HG03342 (cell line): Measurements from ENCODE around the gene SREK1.
"Not testable (repeated sequence)": the region's sequence is repeated elsewhere in the genome, so short reads cannot be mapped to it uniquely, and the experiment has no call there.

Experiments used
- ATAC-seq: cut with Tn5 transposase; IDR thresholded peaks from one replicate; pipeline ENCODE4 v1.9.1; 2021; ENCODE audit warnings: mild to moderate bottlenecking, moderate library complexity; ENCODE audit not compliant: unreplicated experiment

SREK1 gene

GRCh38 chr5:66213533-66213932, 69.4 kb downstream of the SREK1 start:
- no peak for ATAC-seq

DNA sequence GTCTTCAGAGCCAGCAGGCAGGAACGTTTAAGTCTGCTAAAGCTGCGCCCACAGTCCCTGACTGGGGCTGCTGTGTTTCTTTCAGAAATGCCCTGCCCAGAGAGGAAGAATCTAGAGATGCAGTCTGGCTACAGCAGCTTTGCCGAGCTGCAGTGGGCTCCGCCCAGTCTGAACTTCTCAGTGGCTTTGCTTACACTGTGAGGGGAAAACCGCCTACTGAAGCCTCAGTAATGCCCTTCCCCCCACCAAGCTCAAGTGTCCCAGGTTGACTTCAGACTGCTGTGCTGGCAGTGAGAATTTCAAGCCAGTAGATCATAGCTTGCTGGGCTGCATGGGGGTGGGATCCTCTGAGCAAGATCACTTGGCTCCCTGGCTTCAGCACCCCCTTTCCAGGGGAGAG, 78.4 kb downstream of the SREK1 start:
- ATAC-seq = no peak

DNA sequence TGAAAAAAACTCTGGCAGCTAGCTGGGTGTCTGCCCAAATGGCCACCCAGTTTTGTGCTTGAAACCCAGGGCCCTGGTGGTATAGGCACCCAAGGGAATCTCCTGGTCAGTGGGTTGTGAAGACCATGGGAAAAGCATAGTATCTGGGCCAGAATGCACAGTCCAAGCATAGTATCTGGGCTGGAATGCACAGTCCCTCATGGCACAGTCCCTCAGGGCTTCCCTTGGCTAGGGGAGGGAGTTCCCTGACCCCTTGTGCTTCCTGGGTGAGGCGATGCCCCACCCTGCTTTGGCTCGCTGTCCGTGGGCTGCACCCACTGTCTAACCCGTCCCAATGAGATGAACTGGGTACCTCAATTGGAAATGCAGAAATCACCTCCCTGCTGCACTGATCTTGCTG, 78.8 kb downstream of the SREK1 start:
- ATAC-seq = not testable (repeated sequence)

DNA sequence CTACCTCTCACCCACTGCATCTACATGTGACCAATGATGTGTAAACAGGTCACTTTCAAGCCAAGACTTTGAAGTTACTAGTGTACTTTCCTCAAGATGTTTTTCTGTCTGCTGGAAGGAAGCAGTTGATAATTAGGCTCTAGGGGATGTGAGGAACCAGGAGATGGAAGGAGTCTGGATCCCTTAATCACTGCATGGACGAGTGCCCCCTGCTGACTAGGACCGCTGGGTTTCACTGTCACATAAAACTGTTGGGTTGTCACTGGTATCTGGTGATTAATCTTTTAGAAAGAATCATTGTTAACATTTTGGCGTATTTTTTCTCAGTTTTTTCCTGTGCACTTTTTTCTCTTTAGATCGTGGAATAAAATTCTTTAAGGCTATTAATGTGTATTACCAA, 79.5 kb downstream of the SREK1 start:
- ATAC-seq = no peak

DNA sequence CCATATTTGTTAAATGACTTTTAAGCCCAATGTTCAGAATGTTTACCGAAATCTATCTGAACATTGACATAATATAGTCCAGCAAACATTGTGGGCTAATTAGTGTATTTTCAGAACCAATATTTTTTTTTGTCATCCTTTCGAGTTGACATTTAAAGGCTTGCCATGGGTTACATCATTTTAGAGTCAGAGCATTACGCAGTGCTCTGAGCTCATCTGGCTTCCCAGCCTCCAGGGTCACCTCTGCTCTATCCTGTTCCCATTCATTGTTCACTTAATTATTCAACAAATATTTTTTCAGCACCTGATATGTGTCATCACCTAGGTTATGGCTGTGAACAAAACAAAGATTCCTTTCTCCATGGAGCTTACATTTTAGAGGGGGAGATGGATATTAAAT, 80.2 kb downstream of the SREK1 start:
- ATAC-seq = no peak

DNA sequence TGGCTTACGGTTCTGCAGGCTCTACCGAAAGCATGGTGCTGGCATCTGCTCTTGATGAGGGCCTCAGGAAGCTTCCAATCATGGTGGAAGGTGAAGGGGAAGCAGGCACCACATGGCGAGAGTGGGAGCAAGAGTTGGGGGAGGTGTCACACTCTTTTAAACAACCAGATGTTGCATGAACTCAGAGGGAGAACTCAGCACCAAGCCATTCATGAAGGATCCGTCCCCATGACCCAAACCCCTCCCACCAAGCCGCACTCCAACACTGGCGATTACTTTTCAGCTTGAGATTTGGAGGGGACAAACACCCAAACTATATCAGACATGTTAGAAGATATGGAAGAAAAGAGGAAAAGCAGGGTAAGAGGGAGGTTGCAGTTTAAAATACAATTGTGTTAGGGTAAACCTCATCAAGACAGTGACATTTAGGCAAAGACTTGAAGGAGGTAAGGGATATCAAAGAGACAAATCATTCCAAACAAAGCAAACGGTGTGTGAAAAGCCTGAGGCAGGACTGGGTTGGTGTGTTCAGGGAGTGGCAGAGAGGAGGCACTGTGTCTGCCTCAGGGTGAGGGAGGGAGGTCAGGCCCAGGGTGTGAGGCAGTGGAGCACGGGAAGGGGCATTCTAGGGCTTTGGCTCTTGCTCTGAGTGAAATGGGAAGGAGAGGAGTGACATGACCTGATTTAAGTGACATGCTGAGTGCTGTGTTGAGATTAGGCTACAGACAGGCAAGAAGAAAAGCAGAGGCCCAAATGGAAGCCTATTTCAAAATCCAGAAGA, 80.9 kb downstream of the SREK1 start:
- ATAC-seq = no peak

DNA sequence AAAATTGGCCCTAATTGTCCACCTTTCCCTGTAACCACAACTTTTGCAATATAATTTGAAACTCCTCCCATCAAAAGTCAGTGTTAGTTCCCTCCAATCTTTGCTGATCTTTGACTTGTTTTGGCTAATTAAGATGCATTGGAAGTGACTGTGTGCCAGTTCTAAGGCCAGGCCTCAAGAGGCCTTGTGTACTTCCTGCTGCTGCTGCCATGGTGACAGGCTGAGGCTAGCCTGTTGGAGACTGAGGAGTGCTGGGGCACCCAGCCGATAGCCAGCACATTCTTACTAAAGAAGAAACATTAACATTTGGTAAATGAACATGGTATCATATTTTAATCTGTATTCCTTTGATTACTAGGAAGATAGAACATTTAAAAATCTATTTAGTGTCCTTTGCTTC, 86.5 kb downstream of the SREK1 start:
- no peak for ATAC-seq

- no peak for ATAC-seq
These were observed 87.4 kb downstream of the SREK1 start for GRCh38 chr5:66231508-66231907.

DNA sequence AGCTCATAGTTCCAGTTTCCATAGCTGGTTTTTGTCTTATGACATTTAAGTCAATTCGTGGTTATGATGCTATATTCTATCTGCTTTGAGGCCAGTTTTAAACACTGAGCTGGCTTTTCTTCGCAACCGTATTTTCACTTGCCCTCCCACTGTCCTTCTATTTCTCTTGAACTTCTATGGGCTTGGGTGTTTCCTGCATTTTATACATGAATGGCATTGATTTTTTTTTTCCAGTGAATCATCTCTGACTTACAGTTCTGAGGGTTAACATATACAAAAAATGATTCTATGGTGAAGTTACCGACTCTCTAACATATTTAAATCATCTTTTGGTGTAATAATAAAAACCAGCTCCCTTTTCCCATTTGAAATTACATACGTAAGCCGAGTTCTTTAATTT, 88.2 kb downstream of the SREK1 start:
- no peak for ATAC-seq

DNA sequence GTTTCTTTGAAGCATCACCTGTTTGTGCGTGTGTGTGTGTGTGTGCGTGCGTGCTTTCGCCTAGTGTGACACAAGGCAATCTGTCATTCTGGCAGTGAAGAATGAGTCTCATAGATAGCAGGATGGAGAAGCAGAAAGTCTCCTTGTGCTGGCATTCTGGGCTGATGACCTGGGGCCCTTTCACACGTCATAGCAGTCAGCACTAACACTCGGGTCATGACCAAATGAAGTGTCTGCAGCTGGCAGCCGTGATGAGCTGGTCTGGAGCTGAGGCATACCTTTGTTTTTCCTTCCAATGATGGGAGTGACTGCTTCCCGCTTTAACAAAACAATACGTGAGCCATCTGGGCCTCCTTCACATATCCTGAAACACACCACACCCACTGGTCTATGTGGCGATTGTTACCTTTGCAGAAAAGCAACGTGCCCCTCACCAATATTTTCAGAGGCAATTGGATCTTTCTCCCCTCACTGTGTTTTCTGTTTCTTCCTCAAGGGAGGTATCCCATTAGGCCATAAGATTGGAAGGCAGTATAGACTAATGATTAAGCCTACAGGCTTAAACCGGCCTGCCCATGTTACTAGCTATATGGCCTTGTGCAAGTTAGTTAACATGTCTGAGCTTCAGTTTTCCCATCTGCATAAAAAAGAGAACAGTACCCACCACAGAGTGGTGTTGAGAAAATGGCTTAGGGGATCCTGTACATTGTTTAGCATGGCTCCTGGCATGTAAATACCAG, 88.8 kb downstream of the SREK1 start:
- ATAC-seq = no peak
